Cardiac muscle cell (in vitro differentiated cells and primary cell): ENCODE measurements around the gene SPATA31C2. TPM values are rescaled to one million over a fixed set of nuclear protein-coding genes. Genes with fewer than 3 reads are reported as not detected.
A peak's percentile ranks its signal among the peaks of the same experiment; 100 is the strongest.

ENCODE experiments used
- DNase-seq, 2 donors: peaks; one replicate each; pipeline versions ENCODE4 v3.0.0 to v3.0.0-alpha.2; 2010 to 2017; ENCODE audit warnings: low read depth in 1 of 2, low spot score in 1 of 2
- H3K27ac ChIP-seq: fragments of 200-600 bp; sonication (generic); 2 replicates; pipeline ENCODE4 v1.5.1; 2016
- H3K27me3 ChIP-seq: fragments of 200-600 bp; sonication (generic); 2 replicates; pipeline ENCODE4 v1.6.0; 2016; ENCODE audit warnings: control low read depth
- H3K36me3 ChIP-seq: fragments of 200-600 bp; sonication (generic); 2 replicates; pipeline ENCODE4 v1.5.1; 2016; ENCODE audit warnings: control low read depth
- H3K4me1 ChIP-seq: fragments of 200-600 bp; sonication (generic); 2 replicates; pipeline ENCODE4 v1.8.1; 2017; ENCODE audit warnings: low read depth, mild to moderate bottlenecking, mixed run types
- H3K4me3 ChIP-seq: fragments of 200-600 bp; sonication (generic); 2 replicates; pipeline ENCODE4 v1.5.1; 2016; ENCODE audit warnings: mild to moderate bottlenecking
- H3K9me3 ChIP-seq: fragments of 200-600 bp; sonication (generic); 2 replicates; pipeline ENCODE4 v1.5.1; 2017; ENCODE audit warnings: low read depth, mild to moderate bottlenecking, control low read depth
- polyA plus RNA-seq: library from polyadenylated mRNA; unstranded; fragments of >200 nt; fragmentation: Nextera tagmentation; extraction: Ambion mirVana; gene quantifications from 2 replicates; pipeline ENCODE4 v1.2.1, GENCODE V29; 2016
- total RNA-seq: library from RNA; depleted of rRNA; stranded (reverse); fragments of >200 nt; gene quantifications from 2 replicates; pipeline ENCODE4 v1.2.3, GENCODE V29; 2016
- TF ChIP-seq, protein P1 (sequence below): IDR thresholded peaks from 2 replicates; pipeline ENCODE4 v1.5.1; 2012; ENCODE audit warnings: low read depth, mild to moderate bottlenecking, low read length

The SPATA31C2 gene
- total and polyA plus RNA-seq, 2 experiments from 2014 or later, result not detected

DNA sequence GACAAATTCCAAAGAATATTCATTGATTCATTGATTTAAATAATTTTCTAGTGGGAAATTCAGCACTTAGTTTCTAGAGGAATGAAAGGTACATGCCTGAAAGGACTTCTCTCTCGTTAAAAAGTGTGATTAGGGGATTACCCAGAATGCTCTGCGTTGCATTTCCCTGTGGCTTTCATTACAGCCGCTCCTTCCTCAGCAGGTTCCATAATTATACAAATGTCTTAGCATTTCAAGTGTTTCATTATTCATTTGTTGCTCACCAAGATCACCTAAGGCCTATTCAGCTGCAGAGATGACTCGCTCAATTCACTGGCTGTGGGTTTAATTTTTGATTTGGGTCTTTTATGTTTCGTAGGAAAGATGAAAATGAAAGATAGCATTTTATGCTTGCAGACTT, 52.8 kb downstream of the SPATA31C2 start:
- TF ChIP-seq, protein P1, sequence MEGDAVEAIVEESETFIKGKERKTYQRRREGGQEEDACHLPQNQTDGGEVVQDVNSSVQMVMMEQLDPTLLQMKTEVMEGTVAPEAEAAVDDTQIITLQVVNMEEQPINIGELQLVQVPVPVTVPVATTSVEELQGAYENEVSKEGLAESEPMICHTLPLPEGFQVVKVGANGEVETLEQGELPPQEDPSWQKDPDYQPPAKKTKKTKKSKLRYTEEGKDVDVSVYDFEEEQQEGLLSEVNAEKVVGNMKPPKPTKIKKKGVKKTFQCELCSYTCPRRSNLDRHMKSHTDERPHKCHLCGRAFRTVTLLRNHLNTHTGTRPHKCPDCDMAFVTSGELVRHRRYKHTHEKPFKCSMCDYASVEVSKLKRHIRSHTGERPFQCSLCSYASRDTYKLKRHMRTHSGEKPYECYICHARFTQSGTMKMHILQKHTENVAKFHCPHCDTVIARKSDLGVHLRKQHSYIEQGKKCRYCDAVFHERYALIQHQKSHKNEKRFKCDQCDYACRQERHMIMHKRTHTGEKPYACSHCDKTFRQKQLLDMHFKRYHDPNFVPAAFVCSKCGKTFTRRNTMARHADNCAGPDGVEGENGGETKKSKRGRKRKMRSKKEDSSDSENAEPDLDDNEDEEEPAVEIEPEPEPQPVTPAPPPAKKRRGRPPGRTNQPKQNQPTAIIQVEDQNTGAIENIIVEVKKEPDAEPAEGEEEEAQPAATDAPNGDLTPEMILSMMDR, result no peak
- Histone ChIP-seq H3K27me3 (no peaks in the 10 kb centered on the region), H3K9me3 (no peaks in the 10 kb centered on the region), H3K27ac (no peak overlapping the region), H3K4me1 (peaks cover 13% of the 10 kb centered on the region), H3K36me3 (no peaks in the 10 kb centered on the region), H3K4me3 (no peak overlapping the region)
- no peak for DNase-seq

DNA sequence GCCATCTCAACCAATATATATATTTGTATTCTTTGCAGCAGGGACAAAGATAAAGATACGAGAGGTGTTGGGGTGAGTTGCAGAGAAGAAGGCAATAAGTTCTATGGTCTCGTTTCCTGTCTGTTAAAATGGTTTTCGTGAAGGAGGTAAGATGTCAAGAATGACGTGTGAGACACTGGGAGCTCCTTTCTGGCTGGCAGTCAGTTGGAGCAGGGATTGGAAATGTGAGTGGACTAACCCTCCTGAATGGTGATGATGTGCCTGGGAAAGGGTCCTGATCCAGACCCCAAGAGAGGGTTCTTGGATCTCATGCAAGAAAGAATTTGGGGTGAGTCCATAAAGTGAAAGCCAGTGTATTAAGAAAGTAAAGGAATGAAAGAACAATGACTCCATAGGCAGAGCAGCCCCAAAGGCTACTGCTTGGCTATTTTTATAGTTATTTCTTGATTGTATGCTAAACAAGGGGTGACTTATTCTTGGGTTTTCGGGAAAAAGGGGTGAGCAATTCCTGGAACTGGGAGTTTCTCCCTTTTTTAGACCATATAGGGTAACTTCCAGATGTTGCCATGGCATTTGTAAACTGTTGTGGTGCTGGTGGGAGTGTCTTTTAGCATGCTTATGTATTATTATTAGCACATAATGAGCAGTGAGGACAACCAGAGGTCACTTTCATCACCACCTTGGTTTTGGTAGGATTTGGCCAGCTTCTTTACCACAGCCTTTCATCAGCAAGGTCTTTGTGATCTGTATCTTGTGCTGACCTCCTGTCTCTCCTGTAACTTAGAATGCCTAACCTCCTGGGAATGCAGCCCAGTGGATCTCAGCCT, 53.7 kb downstream of the SPATA31C2 start:
- no peak overlapping the region for H3K4me3 ChIP-seq
- peaks cover 6% of the 10 kb centered on the region for H3K4me1 ChIP-seq
- no peaks in the 10 kb centered on the region for H3K9me3 ChIP-seq
- peak in 1 of 2 donors; percentile 53 for DNase-seq
- H3K27me3 ChIP-seq, result no peaks in the 10 kb centered on the region
- no peaks in the 10 kb centered on the region for H3K36me3 ChIP-seq
- TF ChIP-seq, protein P1, result no peak
- no peak overlapping the region for H3K27ac ChIP-seq

Other genes starting within 250 kb of the SPATA31C2 start
- not detected in 2 replicates for gene SPATA31C1, start 220.5 kb downstream of the SPATA31C2 start, total RNA-seq
- gene SPATA31C1, start 220.5 kb downstream of the SPATA31C2 start, polyA plus RNA-seq, result not detected in 2 replicates
- gene CDK20, start 163.9 kb downstream of the SPATA31C2 start, total RNA-seq, result 20.7 and 24.7 TPM in 2 replicates
- gene CDK20, start 163.9 kb downstream of the SPATA31C2 start, polyA plus RNA-seq, result 15.9 and 20.0 TPM in 2 replicates
- gene SPIN1, start 250.0 kb upstream of the SPATA31C2 start, total RNA-seq, result 59.0 and 67.5 TPM in 2 replicates
- 57.6 and 63.6 TPM in 2 replicates for gene SPIN1, start 250.0 kb upstream of the SPATA31C2 start, polyA plus RNA-seq